ENCODE results near the gene NUDT7. TPM values are rescaled to one million over a fixed set of nuclear protein-coding genes. Genes with fewer than 3 reads are reported as not detected.

NUDT7 gene
- total and polyA plus RNA-seq, 2 donors (not counting 3 experiments of a cell fraction or from before 2014, with no cell fraction given), result 6.2 to 6.5 TPM

- Histone ChIP-seq H3K4me1 (ENCODE audit: control insufficient read depth, extremely low read depth, insufficient read depth, low read length) (no peaks in the 10 kb centered on the region), H3K4me3 (replicated peaks in 1 of 3; ENCODE audit: insufficient read depth in 1 of 3, low read depth in 1 of 3, low read length in 3 of 3) (no peak overlapping the region), H3K9me3 (replicated peaks; ENCODE audit: control insufficient read depth, insufficient read depth, low read length) (no peaks in the 10 kb centered on the region), H3K9ac (replicated peaks; ENCODE audit: extremely low read depth, insufficient read depth, low read length) (no peak overlapping the region), H3K27ac (ENCODE audit: insufficient read depth, low read depth, low read length) (no peak overlapping the region), H3K4me2 (ENCODE audit: insufficient read depth, low read length) (no peak overlapping the region), H3K27me3 (ENCODE audit: control insufficient read depth in 2 of 2, insufficient read depth in 2 of 2, low read length in 2 of 2) (peaks cover 0 to 2% of the 10 kb centered on the region in 2 experiments), H3K36me3 (ENCODE audit: control insufficient read depth in 2 of 2, extremely low read depth in 1 of 2, insufficient read depth in 2 of 2, low read length in 2 of 2) (no peaks in the 10 kb centered on the region), H3K9me1 (replicated peaks; ENCODE audit: control insufficient read depth, extremely low read depth, insufficient read depth, low read length) (no peaks in the 10 kb centered on the region), H2AFZ (ENCODE audit: low read depth, low read length) (no peak overlapping the region), H4K20me1 (replicated peaks; ENCODE audit: control insufficient read depth, extremely low read depth, insufficient read depth, low read length) (no peaks in the 10 kb centered on the region), H3K79me2 (ENCODE audit: control insufficient read depth, insufficient read depth, low read length) (no peaks in the 10 kb centered on the region)
- ChIA-PET POLR2A (no interaction called here), CTCF (interaction anchor here (1.1 to 2.0 kb wide), 4 partner anchors 9 to 316 kb away, joined by 3 to 6 read pairs (median 4); no protein-coding TSS in a partner anchor)
- FAIRE-seq, result no peak
- BruUV-seq (replicated peaks), result no TSS peak
- TF ChIP-seq CTCF (IDR thresholded peaks at IDR 0.05; ENCODE audit: extremely low read depth in 1 of 2, insufficient read depth in 1 of 2, low read depth in 1 of 2, low read length in 2 of 2) (no peak), EZH2 (IDR thresholded peaks at IDR 0.05; ENCODE audit: borderline replicate concordance, low read depth, low read length, severe bottlenecking) (no peak), MYC (IDR thresholded peaks at IDR 0.05; ENCODE audit: low read depth, low read length) (no peak), GATA2 (IDR thresholded peaks at IDR 0.05; ENCODE audit: insufficient read depth, insufficient read length, low read depth, low read length) (no peak), FOS (IDR thresholded peaks at IDR 0.05; ENCODE audit: borderline replicate concordance, insufficient read depth, low read length) (no peak), JUN (IDR thresholded peaks at IDR 0.05; ENCODE audit: borderline replicate concordance, insufficient read depth, insufficient read length, low read depth) (no peak), POLR2A (IDR thresholded peaks at IDR 0.05; ENCODE audit: low read depth, low read length) (no peak), POLR2AphosphoS5 (IDR thresholded peaks at IDR 0.05; ENCODE audit: insufficient read depth, low read depth, low read length) (no peak), MAX (IDR thresholded peaks at IDR 0.05; ENCODE audit: insufficient read depth, insufficient read length) (no peak)
- dilution Hi-C loops (cut with MboI; ENCODE audit: extremely low pct_ligation_motif_present, low sequenced_read_pairs), result no loop called here
- intact Hi-C loops (cut with micrococcal nuclease), result no loop called here
- no peak for DNase-seq (ENCODE audit: low read depth, low spot score)
Observed at GRCh38 chr16:77686385-77686784, 35.9 kb upstream of the NUDT7 start.

All from endothelial cell of umbilical vein (primary cell).